GM18868 (cell line): ENCODE data around the gene C4A.
"Not testable (repeated sequence)": the region's sequence is repeated elsewhere in the genome, so short reads cannot be mapped to it uniquely, and the experiment has no call there.

Experiments used
- ATAC-seq: cut with Tn5 transposase; IDR thresholded peaks from one replicate; pipeline ENCODE4 v1.9.1; 2021; ENCODE audit warnings: mild to moderate bottlenecking, moderate library complexity; ENCODE audit not compliant: unreplicated experiment

C4A gene

GRCh38 chr6:32014547-32014946 lies 32.7 kb downstream of the C4A start, which contains the start of gene C4B:
Gene C4B (plus strand): TSS chr6:32014795. CDS start chr6:32014846, 51 bp downstream.
- ATAC-seq, result not testable (repeated sequence)

DNA sequence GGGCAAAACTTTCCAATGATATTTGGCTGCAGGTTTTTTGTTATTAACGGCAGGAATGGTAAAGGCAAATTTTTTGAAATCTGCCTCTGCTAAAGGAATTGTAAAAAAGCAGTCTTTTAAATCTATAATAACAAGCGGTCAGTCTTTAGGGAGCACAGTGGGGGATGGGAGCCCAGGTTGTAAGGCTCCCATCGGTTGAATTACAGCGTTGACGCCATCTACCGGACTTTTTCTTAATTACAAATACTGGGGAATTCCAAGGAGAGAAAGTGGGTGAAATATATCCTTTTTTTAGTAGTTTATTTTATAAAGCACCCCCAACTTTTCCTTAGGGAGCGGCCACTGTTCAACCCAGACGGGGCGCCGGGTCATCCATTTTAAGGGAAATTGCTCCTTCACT lies 40.2 kb downstream of the C4A start:
- ATAC-seq, result not testable (repeated sequence)

DNA sequence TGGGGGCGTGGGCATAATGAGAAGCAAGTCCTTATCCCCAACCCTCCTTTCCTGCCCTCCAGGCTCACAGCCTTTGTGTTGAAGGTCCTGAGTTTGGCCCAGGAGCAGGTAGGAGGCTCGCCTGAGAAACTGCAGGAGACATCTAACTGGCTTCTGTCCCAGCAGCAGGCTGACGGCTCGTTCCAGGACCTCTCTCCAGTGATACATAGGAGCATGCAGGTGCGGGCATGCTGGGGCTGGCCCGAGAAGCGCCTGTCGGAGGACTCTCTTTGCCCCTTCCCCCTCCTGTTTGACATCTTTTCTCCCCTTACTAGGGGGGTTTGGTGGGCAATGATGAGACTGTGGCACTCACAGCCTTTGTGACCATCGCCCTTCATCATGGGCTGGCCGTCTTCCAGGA lies 46.8 kb downstream of the C4A start:
- not testable (repeated sequence) for ATAC-seq

GRCh38 chr6:32029553-32029952 lies 47.7 kb downstream of the C4A start:
- ATAC-seq, result not testable (repeated sequence)

- ATAC-seq, result not testable (repeated sequence)
Observed at GRCh38 chr6:32035283-32036013, 53.6 kb downstream of the C4A start.

- ATAC-seq, result not testable (repeated sequence)
Observed at GRCh38 chr6:32037136-32037535, 55.3 kb downstream of the C4A start.

GRCh38 chr6:32037598-32038524 lies 56.0 kb downstream of the C4A start, which contains the start of gene CYP21A2:
Gene CYP21A2 (plus strand): TSS chr6:32038415. CDS start chr6:32038423, 8 bp downstream.
- ATAC-seq, result not testable (repeated sequence)

GRCh38 chr6:32038878-32039277 lies 57.0 kb downstream of the C4A start:
- ATAC-seq, result not testable (repeated sequence)

DNA sequence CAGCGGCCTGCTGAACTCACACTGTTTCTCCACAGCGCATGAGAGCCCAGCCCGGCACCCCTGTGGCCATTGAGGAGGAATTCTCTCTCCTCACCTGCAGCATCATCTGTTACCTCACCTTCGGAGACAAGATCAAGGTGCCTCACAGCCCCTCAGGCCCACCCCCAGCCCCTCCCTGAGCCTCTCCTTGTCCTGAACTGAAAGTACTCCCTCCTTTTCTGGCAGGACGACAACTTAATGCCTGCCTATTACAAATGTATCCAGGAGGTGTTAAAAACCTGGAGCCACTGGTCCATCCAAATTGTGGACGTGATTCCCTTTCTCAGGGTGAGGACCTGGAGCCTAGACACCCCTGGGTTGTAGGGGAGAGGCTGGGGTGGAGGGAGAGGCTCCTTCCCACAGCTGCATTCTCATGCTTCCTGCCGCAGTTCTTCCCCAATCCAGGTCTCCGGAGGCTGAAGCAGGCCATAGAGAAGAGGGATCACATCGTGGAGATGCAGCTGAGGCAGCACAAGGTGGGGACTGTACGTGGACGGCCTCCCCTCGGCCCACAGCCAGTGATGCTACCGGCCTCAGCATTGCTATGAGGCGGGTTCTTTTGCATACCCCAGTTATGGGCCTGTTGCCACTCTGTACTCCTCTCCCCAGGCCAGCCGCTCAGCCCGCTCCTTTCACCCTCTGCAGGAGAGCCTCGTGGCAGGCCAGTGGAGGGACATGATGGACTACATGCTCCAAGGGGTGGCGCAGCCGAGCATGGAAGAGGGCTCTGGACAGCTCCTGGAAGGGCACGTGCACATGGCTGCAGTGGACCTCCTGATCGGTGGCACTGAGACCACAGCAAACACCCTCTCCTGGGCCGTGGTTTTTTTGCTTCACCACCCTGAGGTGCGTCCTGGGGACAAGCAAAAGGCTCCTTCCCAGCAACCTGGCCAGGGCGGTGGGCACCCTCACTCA lies 57.7 kb downstream of the C4A start:
- ATAC-seq, result not testable (repeated sequence)

DNA sequence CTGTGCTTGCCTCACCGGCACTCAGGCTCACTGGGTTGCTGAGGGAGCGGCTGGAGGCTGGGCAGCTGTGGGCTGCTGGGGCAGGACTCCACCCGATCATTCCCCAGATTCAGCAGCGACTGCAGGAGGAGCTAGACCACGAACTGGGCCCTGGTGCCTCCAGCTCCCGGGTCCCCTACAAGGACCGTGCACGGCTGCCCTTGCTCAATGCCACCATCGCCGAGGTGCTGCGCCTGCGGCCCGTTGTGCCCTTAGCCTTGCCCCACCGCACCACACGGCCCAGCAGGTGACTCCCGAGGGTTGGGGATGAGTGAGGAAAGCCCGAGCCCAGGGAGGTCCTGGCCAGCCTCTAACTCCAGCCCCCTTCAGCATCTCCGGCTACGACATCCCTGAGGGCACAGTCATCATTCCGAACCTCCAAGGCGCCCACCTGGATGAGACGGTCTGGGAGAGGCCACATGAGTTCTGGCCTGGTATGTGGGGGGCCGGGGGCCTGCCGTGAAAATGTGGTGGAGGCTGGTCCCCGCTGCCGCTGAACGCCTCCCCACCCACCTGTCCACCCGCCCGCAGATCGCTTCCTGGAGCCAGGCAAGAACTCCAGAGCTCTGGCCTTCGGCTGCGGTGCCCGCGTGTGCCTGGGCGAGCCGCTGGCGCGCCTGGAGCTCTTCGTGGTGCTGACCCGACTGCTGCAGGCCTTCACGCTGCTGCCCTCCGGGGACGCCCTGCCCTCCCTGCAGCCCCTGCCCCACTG lies 58.6 kb downstream of the C4A start:
- not testable (repeated sequence) for ATAC-seq

DNA sequence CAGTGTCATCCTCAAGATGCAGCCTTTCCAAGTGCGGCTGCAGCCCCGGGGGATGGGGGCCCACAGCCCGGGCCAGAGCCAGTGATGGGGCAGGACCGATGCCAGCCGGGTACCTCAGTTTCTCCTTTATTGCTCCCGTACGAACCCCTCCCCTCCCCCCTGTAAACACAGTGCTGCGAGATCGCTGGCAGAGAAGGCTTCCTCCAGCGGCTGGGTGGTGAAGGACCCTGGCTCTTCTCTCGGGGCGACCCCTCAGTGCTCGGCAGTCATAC lies 59.1 kb downstream of the C4A start:
- not testable (repeated sequence) for ATAC-seq

DNA sequence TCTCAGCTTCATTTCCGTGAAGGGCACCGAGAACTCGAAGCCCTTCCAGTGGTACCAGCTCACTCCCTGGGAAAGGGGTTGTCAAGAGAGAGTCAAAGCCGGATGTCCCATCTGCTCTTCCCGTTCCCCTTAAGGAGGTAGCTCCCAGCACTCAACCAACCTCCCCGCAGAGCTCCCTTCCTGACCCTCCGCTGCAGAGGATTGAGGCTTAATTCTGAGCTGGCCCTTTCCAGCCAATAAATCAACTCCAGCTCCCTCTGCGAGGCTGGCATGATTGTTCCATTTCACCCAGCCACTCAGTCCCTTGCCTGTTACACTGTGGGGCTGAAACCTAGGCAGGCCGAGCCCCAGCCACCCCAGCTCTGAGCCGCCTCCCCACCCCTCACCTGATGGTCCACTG lies 59.5 kb downstream of the C4A start:
- ATAC-seq, result not testable (repeated sequence)

DNA sequence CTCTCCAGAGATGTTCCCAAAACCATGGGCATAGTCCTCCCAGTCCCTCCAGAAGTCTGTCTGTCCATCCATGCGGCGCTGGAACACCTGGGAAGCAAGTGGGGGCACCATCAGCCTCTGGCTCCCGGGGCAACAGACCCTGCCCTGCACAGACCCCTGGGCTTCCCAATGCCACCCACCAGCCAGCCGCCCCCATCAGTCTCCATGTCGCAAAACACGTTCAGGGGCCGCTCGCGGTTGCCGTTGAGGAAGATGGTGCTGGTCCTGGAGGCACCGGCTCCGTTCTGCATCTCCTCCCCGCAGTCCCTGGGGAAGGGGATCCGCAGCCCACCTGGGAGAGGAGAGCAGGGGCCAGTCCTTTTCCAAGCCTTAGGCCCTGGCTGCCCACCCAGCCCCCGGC lies 60.4 kb downstream of the C4A start:
- not testable (repeated sequence) for ATAC-seq

GRCh38 chr6:32043589-32044380 lies 61.9 kb downstream of the C4A start:
- ATAC-seq, result not testable (repeated sequence)

GRCh38 chr6:32044916-32045315 lies 63.1 kb downstream of the C4A start:
- not testable (repeated sequence) for ATAC-seq

DNA sequence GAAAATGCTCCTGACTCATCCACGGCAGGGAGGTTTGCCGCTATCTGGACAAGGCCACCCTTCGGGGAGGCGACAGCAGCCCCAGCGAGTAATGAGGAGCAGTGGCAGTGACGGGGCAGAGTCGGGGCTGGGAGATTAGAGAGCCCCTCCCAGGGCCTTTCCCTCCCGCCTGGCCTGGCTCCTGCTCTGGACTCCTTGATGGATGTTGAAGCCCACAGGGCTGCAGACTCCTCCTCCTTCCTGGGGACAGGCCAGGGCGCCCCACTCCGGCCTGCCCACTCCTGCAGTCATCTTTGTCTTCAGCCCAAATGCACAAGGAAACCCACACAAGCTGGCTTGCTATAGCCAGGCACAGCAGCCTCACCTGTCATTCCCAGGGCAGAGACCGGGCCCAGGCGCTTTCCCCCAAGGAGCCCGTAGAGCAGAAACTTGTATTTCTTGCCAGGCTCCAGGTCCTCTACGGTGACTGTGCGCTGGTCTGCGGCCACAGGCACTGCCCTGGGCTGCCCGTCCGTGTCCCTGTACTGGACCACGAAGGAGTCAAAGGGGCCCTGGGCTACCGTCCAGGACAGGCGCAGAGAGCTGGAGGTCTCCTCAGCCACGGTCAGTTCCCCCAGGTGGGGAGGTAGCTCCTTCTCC lies 64.1 kb downstream of the C4A start:
- no peak for ATAC-seq

GRCh38 chr6:32046450-32047083 lies 64.7 kb downstream of the C4A start:
- no peak for ATAC-seq

DNA sequence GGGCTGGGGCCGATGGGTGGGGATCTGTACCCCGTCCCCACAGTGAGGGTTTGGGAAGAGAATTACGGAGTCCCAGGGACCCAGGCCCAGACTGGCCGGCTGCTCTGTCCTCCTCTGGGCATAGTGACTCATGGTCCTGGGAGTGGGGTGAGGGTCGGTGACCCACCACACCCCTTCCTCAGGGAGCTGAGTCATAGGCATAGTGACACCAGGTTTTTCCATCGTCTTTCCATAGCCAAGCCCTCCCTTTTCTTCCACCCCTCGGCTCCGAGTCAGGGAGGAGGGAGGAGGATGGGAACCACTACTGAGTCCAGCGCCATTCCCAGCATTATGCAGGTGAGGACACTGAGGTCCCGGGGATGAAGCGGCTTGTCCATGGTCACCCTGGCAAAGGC lies 65.2 kb downstream of the C4A start:
- no peak for ATAC-seq
